ENCODE results near the gene LTBP1.

DNA sequence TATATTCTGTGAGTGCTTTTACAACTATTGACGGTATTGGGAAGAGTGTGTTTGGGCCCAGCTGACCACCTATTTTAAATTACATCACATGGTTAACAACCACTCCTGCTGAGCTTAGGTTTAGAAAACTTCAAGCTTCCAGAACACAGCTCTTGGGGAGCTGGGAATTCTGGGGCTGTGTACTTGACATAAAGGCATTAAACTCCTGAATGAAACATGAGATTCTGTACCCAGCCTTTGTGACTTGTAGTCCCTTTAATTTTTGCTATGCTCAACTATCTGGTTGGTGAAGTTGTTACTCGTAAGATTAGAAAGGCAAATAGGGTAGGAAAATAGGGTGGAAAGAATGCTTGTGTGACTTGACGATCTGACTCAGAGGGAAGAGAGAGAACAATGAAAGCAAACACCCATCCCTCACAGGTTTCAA, 66.9 kb downstream of the LTBP1 start:
- TF ChIP-seq, protein P1, sequence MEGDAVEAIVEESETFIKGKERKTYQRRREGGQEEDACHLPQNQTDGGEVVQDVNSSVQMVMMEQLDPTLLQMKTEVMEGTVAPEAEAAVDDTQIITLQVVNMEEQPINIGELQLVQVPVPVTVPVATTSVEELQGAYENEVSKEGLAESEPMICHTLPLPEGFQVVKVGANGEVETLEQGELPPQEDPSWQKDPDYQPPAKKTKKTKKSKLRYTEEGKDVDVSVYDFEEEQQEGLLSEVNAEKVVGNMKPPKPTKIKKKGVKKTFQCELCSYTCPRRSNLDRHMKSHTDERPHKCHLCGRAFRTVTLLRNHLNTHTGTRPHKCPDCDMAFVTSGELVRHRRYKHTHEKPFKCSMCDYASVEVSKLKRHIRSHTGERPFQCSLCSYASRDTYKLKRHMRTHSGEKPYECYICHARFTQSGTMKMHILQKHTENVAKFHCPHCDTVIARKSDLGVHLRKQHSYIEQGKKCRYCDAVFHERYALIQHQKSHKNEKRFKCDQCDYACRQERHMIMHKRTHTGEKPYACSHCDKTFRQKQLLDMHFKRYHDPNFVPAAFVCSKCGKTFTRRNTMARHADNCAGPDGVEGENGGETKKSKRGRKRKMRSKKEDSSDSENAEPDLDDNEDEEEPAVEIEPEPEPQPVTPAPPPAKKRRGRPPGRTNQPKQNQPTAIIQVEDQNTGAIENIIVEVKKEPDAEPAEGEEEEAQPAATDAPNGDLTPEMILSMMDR (IDR thresholded peaks at IDR 0.05), result no peak
- TF ChIP-seq POLR2A (IDR thresholded peaks at IDR 0.05), result no peak
